HUES48 (cell line): Measurements from ENCODE around the gene SH2D3C.
"Not testable (repeated sequence)": the region's sequence is repeated elsewhere in the genome, so short reads cannot be mapped to it uniquely, and the experiment has no call there.

Experiments used
- H3K27ac ChIP-seq: one replicate; pipeline ENCODE4 v1.7.0; 2013; ENCODE audit warnings: low read depth, low read length, inconsistent platforms
- H3K27me3 ChIP-seq: 2 replicates; pipeline ENCODE4 v1.6.1; 2013; ENCODE audit warnings: mild to moderate bottlenecking, low read length; ENCODE audit not compliant: control insufficient read depth, insufficient read depth
- H3K36me3 ChIP-seq: 2 replicates; pipeline ENCODE4 v1.6.1; 2013; ENCODE audit warnings: low read length; ENCODE audit not compliant: control insufficient read depth, insufficient read depth
- H3K4me1 ChIP-seq: 2 replicates; pipeline ENCODE4 v1.6.1; 2013; ENCODE audit warnings: mild to moderate bottlenecking, low read length; ENCODE audit not compliant: control insufficient read depth, insufficient read depth
- H3K4me3 ChIP-seq: 2 replicates; pipeline ENCODE4 v1.5.1; 2013; ENCODE audit warnings: mild to moderate bottlenecking, low read depth, low read length
- H3K9ac ChIP-seq: 2 replicates; pipeline ENCODE4 v1.6.1; 2013; ENCODE audit warnings: mild to moderate bottlenecking, low read depth, low read length, moderate library complexity
- H3K9me3 ChIP-seq: 2 replicates; pipeline ENCODE4 v1.6.1; 2013; ENCODE audit warnings: low read length; ENCODE audit not compliant: control insufficient read depth, insufficient read depth

SH2D3C gene

DNA sequence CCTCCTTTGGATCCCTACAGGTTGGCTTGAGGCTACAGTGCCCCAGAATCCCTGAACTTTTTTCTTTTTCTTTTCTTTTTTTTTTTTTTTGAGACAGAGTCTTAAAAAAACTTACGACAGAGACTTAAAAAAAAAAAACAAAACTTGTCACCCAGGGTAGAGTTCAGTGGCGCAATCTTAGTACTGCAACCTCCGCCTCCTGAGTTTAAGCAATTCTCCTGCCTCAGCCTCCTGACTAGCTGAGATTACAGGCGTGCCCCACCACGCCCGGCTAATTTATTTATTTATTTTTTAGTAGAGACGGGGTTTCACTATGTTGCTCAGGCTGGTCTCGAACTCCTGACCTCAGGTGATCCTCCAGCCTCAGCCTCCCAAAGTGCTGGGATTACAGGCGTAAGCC, 2.4 kb upstream of the SH2D3C start:
- not testable (repeated sequence) for H3K9ac ChIP-seq, H3K4me3 ChIP-seq, H3K9me3 ChIP-seq, H3K36me3 ChIP-seq, H3K27me3 ChIP-seq, H3K27ac ChIP-seq
- H3K4me1 ChIP-seq, result peaks cover 14% of the 10 kb centered on the region

GRCh38 chr9:127780126-127780885, 1.8 kb upstream of the SH2D3C start:
- Histone ChIP-seq H3K36me3 (no peaks in the 10 kb centered on the region), H3K27me3 (no peaks in the 10 kb centered on the region), H3K4me1 (peaks cover 14% of the 10 kb centered on the region), H3K9ac (no peak overlapping the region; the same call in 1 of the 2 replicates), H3K4me3 (no peak overlapping the region), H3K27ac (no peak overlapping the region), H3K9me3 (no peaks in the 10 kb centered on the region)

DNA sequence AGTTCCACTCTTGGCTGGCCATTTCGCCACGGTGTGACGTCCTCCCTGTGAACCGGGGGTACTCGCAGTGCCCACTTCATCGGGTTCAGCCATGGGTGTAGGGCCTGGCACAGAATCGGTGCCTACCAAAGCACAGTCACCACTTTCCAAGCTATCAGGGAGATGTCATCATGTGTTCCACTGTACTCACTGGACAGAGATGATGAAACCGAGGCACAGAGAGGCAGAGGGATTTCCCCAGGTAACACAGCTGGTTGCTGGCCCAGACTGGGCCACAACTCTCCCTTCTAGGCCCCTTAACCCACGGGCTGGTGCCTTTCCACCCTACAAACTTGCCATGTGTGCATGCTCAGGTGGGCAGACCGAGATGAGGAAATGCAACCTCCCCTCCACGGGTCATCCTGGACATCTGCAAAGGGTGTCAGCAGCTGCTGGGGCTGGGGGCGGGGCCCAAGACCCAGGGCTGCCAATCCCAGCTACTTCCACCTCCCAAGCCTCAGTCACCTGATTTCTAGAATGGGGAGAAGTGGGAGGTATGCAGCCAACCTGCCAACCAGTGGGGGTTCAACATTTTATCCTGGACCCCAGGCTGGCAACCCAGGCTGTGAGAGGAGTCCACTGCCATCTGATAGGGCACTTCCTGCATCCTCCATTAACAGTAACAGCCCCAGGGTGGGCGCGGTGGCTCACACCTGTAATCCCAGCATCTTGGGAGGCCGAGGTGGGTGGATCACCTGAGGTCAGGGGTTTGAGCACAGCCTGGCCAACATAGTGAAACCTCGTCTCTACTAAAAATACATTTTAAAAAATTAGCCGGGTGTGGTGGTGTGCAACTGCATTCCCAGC, 893 bp upstream of the SH2D3C start:
- Histone ChIP-seq H3K9me3 (no peaks in the 10 kb centered on the region), H3K27me3 (no peaks in the 10 kb centered on the region), H3K36me3 (no peaks in the 10 kb centered on the region), H3K9ac (no peak overlapping the region), H3K27ac (no peak overlapping the region), H3K4me1 (peaks cover 12% of the 10 kb centered on the region; the same call in 1 of the 2 replicates), H3K4me3 (no peak overlapping the region)

DNA sequence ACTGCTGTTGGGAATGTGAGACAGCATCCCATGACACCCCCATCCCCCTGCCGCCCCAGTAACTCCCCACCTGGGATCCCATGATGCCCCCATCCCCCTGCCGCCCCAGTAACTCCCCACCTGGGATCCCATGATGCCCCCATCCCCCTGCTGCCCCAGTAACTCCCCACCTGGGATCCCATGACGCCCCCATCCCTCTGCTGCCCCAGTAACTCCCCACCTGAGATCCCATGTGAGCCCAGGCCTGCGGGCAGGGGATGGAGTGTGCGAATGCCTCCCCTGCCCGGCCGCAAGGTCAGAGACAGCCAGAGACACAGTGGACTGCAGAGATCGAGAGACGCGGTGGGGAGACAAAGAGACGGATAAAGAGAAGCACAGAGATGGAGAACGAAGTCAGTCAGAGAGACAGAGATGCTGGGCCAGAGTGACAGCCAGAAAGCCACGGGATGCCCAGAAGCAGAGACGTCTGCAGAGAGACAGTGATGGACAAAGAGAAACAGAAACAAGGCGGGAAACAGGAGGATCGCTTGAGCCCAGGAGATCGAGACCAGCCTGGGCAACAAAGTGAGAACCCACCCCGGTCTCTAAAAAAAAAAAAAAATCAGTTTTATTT, 992 bp downstream of the SH2D3C start:
- no peak overlapping the region for H3K27ac ChIP-seq
- no peak overlapping the region for H3K9ac ChIP-seq
- H3K27me3 ChIP-seq, result no peaks in the 10 kb centered on the region
- no peak overlapping the region for H3K4me3 ChIP-seq
- no peaks in the 10 kb centered on the region for H3K36me3 ChIP-seq
- H3K4me1 ChIP-seq, result peaks cover 12% of the 10 kb centered on the region; the same call in 1 of the 2 replicates
- no peaks in the 10 kb centered on the region for H3K9me3 ChIP-seq

- H3K4me1 ChIP-seq, result peaks cover 12% of the 10 kb centered on the region; the same call in 1 of the 2 replicates
- H3K27me3 ChIP-seq, result no peaks in the 10 kb centered on the region
- no peaks in the 10 kb centered on the region for H3K36me3 ChIP-seq
- H3K9me3 ChIP-seq, result no peaks in the 10 kb centered on the region
- H3K9ac ChIP-seq, result no peak overlapping the region
- H3K27ac ChIP-seq, result no peak overlapping the region
- no peak overlapping the region for H3K4me3 ChIP-seq
Observed at GRCh38 chr9:127776924-127777289, 1.6 kb downstream of the SH2D3C start.

GRCh38 chr9:127776195-127776923, 2.1 kb downstream of the SH2D3C start:
- H3K9ac ChIP-seq, result no peak overlapping the region

GRCh38 chr9:127773981-127774380, 4.5 kb downstream of the SH2D3C start:
- Histone ChIP-seq H3K27me3 (no peaks in the 10 kb centered on the region), H3K4me3 (no peak overlapping the region), H3K36me3 (no peaks in the 10 kb centered on the region), H3K27ac (no peak overlapping the region), H3K4me1 (peaks cover 20% of the 10 kb centered on the region), H3K9ac (no peak overlapping the region), H3K9me3 (no peaks in the 10 kb centered on the region)

More at GRCh38 chr9:127776195-127776923, 2.1 kb downstream of the SH2D3C start:
- Histone ChIP-seq H3K27me3 (no peaks in the 10 kb centered on the region), H3K9me3 (no peaks in the 10 kb centered on the region), H3K36me3 (no peaks in the 10 kb centered on the region), H3K4me1 (peaks cover 15% of the 10 kb centered on the region), H3K4me3 (no peak overlapping the region), H3K27ac (no peak overlapping the region)

GRCh38 chr9:127773272-127773671, 5.2 kb downstream of the SH2D3C start:
- Histone ChIP-seq H3K4me1 (peaks cover 20% of the 10 kb centered on the region), H3K4me3 (no peak overlapping the region), H3K9me3 (no peaks in the 10 kb centered on the region), H3K27me3 (no peaks in the 10 kb centered on the region), H3K36me3 (no peaks in the 10 kb centered on the region), H3K9ac (no peak overlapping the region), H3K27ac (no peak overlapping the region)

- Histone ChIP-seq H3K36me3 (no peaks in the 10 kb centered on the region), H3K9ac (no peak overlapping the region), H3K9me3 (no peaks in the 10 kb centered on the region), H3K4me3 (no peak overlapping the region), H3K4me1 (peaks cover 24% of the 10 kb centered on the region), H3K27ac (no peak overlapping the region), H3K27me3 (no peaks in the 10 kb centered on the region)
Observed at GRCh38 chr9:127772603-127773002, 5.9 kb downstream of the SH2D3C start.

DNA sequence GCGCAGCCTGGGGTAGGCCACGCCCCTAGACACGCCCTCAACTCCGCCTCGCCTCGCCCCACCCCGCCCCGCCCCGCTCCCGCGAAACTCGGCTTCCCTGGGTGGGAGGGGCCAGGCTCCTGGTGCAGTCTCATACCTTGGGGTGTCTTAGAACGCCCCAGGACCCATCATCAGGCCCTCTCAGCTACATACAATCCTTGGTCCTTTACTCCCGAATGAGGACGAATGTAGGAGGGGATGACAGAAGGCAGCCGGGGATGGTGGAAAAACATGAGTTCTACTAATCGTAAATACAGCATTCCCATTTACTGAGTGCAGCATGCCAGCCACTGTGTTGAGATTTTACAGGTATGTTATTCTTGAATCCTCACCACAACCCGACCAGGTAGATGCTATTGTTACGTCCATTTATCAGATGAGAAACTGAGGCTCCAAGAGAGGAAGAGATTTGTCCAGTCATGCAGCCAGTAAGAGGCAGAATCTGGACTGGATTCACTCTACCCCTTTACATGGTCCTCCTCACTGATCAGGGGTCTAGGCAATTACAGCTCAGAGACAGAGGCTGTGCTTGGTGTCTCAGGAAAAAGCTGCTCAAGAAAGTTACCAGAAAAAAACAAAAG, 6.8 kb downstream of the SH2D3C start:
- peak overlapping the region; percentile 40 for H3K27ac ChIP-seq
- no peaks in the 10 kb centered on the region for H3K9me3 ChIP-seq
- no peak overlapping the region for H3K9ac ChIP-seq
- peaks cover 24% of the 10 kb centered on the region for H3K4me1 ChIP-seq
- H3K36me3 ChIP-seq, result no peaks in the 10 kb centered on the region
- peak overlapping the region; percentile 66 for H3K4me3 ChIP-seq
- no peaks in the 10 kb centered on the region for H3K27me3 ChIP-seq
